Parathyroid adenoma (tissue), 2 donors: ENCODE measurements around the gene ZNF146.
"Not testable (repeated sequence)": the region's sequence is repeated elsewhere in the genome, so short reads cannot be mapped to it uniquely, and the experiment has no call there.

Experiments used
- H2AFZ ChIP-seq: fragments of 300-600 bp; sonication (generic); one replicate; pipeline ENCODE4 v1.7.0; 2017; ENCODE audit warnings: antibody characterized with exemption, mild to moderate bottlenecking
- H3K27ac ChIP-seq: fragments of 300-600 bp; sonication (generic); one replicate; pipeline ENCODE4 v1.7.0; 2017
- H3K27me3 ChIP-seq: fragments of 300-600 bp; sonication (generic); one replicate; pipeline ENCODE4 v1.7.0; 2017; ENCODE audit warnings: low read length; ENCODE audit not compliant: control insufficient read depth, insufficient read depth
- H3K36me3 ChIP-seq: fragments of 300-600 bp; sonication (generic); one replicate; pipeline ENCODE4 v1.7.0; 2017; ENCODE audit warnings: low read length; ENCODE audit not compliant: control insufficient read depth, insufficient read depth
- H3K4me1 ChIP-seq: fragments of 300-600 bp; sonication (generic); one replicate; pipeline ENCODE4 v1.7.0; 2017; ENCODE audit warnings: control low read depth
- H3K4me2 ChIP-seq: fragments of 300-600 bp; sonication (generic); one replicate; pipeline ENCODE4 v1.7.0; 2017; ENCODE audit warnings: low read length
- H3K4me3 ChIP-seq: fragments of 300-600 bp; sonication (generic); one replicate; pipeline ENCODE4 v1.7.0; 2017; ENCODE audit warnings: low read depth, low read length
- H3K79me2 ChIP-seq: fragments of 300-600 bp; sonication (generic); one replicate; pipeline ENCODE4 v1.7.0; 2017; ENCODE audit warnings: control low read depth
- H3K9ac ChIP-seq: fragments of 300-600 bp; sonication (generic); one replicate; pipeline ENCODE4 v1.7.0; 2017; ENCODE audit warnings: mild to moderate bottlenecking
- H3K9me3 ChIP-seq: fragments of 300-600 bp; sonication (generic); one replicate; pipeline ENCODE4 v1.7.0; 2017; ENCODE audit warnings: low read length; ENCODE audit not compliant: control insufficient read depth
- TF ChIP-seq, protein P1 (sequence below): fragments of 300-600 bp; sonication (generic); IDR thresholded peaks from one replicate; pipeline ENCODE4 v1.7.0; 2017; ENCODE audit warnings: antibody characterized with exemption, mild to moderate bottlenecking
- donor health status: primary hyperparathyroidism.

Gene ZNF146

GRCh38 chr19:36182612-36183244 is 32.2 kb upstream of the ZNF146 start:
- no peak overlapping the region for H2AFZ ChIP-seq
- no peak overlapping the region for H3K27ac ChIP-seq
- H3K4me2 ChIP-seq, result no peak overlapping the region
- H3K9ac ChIP-seq, result no peak overlapping the region
- TF ChIP-seq, protein P1, sequence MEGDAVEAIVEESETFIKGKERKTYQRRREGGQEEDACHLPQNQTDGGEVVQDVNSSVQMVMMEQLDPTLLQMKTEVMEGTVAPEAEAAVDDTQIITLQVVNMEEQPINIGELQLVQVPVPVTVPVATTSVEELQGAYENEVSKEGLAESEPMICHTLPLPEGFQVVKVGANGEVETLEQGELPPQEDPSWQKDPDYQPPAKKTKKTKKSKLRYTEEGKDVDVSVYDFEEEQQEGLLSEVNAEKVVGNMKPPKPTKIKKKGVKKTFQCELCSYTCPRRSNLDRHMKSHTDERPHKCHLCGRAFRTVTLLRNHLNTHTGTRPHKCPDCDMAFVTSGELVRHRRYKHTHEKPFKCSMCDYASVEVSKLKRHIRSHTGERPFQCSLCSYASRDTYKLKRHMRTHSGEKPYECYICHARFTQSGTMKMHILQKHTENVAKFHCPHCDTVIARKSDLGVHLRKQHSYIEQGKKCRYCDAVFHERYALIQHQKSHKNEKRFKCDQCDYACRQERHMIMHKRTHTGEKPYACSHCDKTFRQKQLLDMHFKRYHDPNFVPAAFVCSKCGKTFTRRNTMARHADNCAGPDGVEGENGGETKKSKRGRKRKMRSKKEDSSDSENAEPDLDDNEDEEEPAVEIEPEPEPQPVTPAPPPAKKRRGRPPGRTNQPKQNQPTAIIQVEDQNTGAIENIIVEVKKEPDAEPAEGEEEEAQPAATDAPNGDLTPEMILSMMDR, result no peak
- no peaks in the 10 kb centered on the region for H3K36me3 ChIP-seq
- no peak overlapping the region for H3K4me3 ChIP-seq
- no peaks in the 10 kb centered on the region for H3K79me2 ChIP-seq
- no peaks in the 10 kb centered on the region for H3K27me3 ChIP-seq
- H3K9me3 ChIP-seq, result no peaks in the 10 kb centered on the region
- H3K4me1 ChIP-seq, result peaks cover 2% of the 10 kb centered on the region

DNA sequence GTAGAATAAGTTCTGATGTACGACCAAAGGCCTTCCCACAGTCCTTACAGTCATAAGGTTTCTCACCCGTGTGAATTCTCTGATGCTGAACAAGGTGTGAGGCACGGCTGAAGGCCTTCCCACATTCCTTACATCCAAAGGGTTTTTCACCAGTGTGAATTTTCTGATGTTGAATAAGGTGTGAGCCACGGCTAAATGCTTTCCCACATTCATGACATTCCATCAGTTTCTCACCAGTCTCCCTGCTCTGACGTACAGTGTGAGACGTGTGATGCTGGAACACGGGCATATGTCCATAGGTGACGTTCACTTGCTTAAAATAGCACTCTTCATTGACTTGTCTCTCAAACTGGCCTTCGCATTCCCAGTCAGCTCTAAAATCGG is 31.7 kb upstream of the ZNF146 start:
- Histone ChIP-seq H3K9me3 (no peaks in the 10 kb centered on the region), H2AFZ (no peak overlapping the region), H3K9ac (no peak overlapping the region), H3K4me2 (no peak overlapping the region), H3K4me1 (peaks cover 2% of the 10 kb centered on the region), H3K27me3 (no peaks in the 10 kb centered on the region), H3K4me3 (no peak overlapping the region), H3K36me3 (no peaks in the 10 kb centered on the region), H3K79me2 (no peaks in the 10 kb centered on the region), H3K27ac (no peak overlapping the region)
- TF ChIP-seq, protein P1, result no peak

DNA sequence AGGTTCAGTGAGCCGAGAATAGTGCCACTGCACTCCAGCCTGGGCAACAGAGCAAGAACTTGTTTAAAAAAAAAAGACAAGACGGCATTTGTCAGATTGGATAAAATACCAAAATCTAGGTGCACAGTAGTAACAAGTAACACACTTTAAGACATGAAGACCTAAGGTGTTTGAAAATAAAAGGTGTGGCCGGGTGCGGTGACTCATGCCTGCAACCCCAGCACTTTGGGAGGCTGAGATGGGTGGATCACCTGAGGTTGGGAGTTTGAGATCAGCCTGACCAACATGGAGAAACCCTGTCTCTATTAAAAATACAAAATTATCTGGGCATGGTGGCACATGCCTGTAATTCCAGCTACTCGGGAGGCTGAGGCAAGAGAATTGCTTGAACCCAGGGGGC is 28.2 kb upstream of the ZNF146 start:
- not testable (repeated sequence) for H3K27me3 ChIP-seq, H3K36me3 ChIP-seq, H3K27ac ChIP-seq, H3K4me2 ChIP-seq, H2AFZ ChIP-seq, H3K4me1 ChIP-seq, H3K4me3 ChIP-seq, H3K9ac ChIP-seq, H3K79me2 ChIP-seq, H3K9me3 ChIP-seq

DNA sequence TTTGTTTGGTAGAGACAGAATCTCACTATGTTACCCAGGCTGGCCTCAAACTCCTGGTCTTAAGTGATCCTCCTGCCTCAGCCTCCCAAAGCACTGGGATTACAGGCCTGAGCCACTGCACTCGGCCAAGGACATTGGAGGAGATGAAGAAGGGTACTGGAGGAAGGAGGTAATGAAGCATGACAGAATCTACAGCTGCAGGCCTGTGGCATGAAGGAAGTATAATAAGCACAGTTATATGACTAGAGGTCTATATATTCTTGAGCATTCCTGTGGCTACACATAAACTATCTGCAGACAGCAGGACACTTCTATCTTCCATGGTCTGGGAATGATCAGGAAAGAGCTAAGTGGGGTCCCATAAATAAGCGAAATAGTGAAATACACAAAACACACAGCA is 18.7 kb upstream of the ZNF146 start:
- Histone ChIP-seq H2AFZ (no peak overlapping the region), H3K27ac (no peak overlapping the region), H3K9ac (no peak overlapping the region), H3K79me2 (no peaks in the 10 kb centered on the region), H3K4me3 (no peak overlapping the region), H3K4me2 (no peak overlapping the region), H3K9me3 (no peaks in the 10 kb centered on the region), H3K36me3 (no peaks in the 10 kb centered on the region), H3K4me1 (no peaks in the 10 kb centered on the region), H3K27me3 (no peaks in the 10 kb centered on the region)
- TF ChIP-seq, protein P1, result no peak

DNA sequence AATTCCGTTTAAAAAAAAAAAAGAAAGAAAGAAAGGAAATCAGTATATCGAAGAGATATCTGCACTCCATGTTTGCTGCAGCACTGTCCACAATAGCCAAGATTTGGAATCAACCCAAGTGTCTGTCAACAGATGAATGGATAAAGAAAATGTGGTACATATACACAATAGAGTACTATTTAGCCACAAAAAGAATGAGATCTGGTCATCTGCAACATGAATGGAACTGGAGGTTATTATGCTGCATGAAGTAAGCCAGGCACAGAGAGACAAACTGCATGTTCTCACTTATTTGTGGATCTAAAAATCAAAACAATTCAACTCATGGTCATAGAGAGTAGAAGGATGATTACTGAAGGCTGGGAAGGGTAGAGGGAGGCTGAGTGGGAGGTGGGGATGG is 16.8 kb upstream of the ZNF146 start:
- Histone ChIP-seq H3K9me3 (no peaks in the 10 kb centered on the region), H3K4me3 (no peak overlapping the region), H3K4me1 (no peaks in the 10 kb centered on the region), H3K27ac (no peak overlapping the region), H3K4me2 (no peak overlapping the region), H2AFZ (no peak overlapping the region), H3K9ac (no peak overlapping the region), H3K36me3 (no peaks in the 10 kb centered on the region), H3K27me3 (no peaks in the 10 kb centered on the region), H3K79me2 (no peaks in the 10 kb centered on the region)
- TF ChIP-seq, protein P1, result no peak
